ENCODE measurements around the gene FMNL2. TPM values are rescaled to one million over a fixed set of nuclear protein-coding genes. Genes with fewer than 3 reads are reported as not detected.
"Not testable (repeated sequence)": the region's sequence is repeated elsewhere in the genome, so short reads cannot be mapped to it uniquely, and the experiment has no call there.

The FMNL2 gene
- total RNA-seq, 1 experiment from 2014 or later = 16.3 TPM

DNA sequence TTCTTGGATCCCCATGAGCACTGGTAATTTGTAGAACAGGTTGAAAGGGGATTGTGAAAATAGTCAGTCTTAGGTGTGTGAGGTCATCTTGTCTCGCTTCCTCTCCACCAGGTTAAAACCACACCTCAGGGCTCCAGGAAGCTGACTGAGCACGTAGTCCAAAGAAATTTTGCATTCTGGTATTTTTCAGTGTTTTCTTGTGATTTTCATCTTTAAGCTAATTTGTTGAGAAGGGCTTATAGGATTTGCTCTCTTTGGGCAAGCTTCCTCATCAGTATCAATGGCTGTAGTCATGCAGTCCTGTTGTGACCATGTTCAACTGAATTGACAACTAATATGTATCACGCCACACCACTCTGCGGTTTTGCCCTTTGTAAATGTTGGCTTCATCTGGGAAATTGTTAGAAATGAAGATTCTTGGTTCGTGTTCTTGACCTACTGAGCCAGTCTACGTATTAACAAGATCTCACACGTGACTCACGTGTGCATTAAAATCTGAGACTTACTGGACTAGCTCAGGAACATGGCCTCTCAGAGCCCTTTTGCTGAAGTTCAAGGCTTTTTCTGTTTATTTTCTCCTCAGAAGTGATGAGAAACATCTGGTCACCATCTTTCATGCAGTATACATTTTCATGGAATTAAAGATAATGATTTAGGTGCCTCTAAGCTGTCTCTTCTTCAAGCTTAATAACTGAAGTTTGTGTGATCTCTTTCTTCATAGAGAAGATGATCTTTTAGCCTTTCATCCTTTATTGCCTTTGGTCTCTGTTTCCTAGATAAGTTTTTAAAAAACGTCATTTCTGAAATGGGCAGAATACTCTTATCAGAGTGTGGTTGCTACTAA, 32.8 kb downstream of the FMNL2 start:
- no peak for DNase-seq (ENCODE audit: low spot score)
- in situ Hi-C loops (cut with HindIII; ENCODE audit: low sequenced_read_pairs) = no loop called here

DNA sequence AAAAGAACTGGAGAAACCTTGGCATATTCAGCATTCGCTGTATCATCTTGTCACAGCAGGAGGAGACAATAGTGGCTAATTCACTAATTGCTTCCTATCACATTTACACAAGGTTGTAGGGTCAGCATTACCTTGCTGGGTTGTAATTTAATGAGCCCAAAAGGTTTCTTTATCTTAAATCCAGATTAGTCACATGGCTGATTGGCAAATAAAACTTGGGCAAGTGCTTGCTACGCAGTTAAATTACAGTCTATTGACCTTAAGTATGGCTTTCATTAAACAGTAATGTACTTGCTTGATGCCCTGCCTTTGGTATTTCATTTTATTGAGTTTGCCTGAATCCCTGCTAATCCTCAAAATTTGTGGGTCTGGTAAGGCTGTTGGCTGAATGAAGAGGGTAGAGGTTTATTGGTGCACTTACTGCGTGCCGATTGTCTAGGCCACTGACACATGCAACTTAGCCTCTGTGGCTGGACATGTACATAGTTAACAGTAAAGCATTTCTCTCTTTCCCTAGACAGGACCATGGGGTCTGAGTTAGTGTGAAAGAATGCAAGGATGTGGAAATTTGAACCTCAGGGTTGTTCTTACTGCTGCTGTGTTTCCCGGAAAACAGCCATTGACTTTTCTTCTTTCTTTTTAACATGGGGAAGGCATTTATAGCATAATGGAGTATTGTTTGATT, 34.3 kb downstream of the FMNL2 start:
- in situ Hi-C loops (cut with HindIII; ENCODE audit: low sequenced_read_pairs) = no loop called here
- DNase-seq (ENCODE audit: low spot score) = no peak

DNA sequence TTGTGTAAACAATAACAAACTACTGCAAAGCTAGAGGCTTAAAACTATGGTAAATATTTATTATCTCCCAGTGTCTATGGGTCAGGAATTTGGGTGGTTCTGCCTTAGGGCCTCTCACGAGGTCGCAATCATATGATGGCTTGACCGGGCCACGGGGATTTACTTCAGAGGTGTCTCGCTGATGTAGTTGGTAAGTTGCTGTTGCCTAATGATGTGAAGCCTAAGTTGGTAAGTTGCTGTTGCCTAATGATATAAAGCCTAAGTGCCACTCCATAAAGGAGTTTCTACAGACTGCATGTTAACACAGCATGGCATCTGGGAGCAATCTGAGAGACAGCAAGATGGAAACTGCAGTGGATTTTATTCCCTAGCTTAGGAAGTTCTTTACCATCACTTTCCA, 35.8 kb downstream of the FMNL2 start:
- DNase-seq (ENCODE audit: low spot score) = no peak
- in situ Hi-C loops (cut with HindIII; ENCODE audit: low sequenced_read_pairs) = no loop called here

GRCh38 chr2:152372438-152372984, 37.5 kb downstream of the FMNL2 start:
- no peak for DNase-seq (ENCODE audit: low spot score)
- in situ Hi-C loops (cut with HindIII; ENCODE audit: low sequenced_read_pairs) = no loop called here

GRCh38 chr2:152375174-152375573, 40.2 kb downstream of the FMNL2 start:
- in situ Hi-C loops (cut with HindIII; ENCODE audit: low sequenced_read_pairs) = no loop called here
- no peak for DNase-seq (ENCODE audit: low spot score)

- in situ Hi-C loops (cut with HindIII; ENCODE audit: low sequenced_read_pairs) = no loop called here
- DNase-seq (ENCODE audit: low spot score) = no peak
Measured at GRCh38 chr2:152376385-152376784, 41.4 kb downstream of the FMNL2 start.

- DNase-seq (ENCODE audit: low spot score) = no peak
- in situ Hi-C loops (cut with HindIII; ENCODE audit: low sequenced_read_pairs) = no loop called here
Measured at GRCh38 chr2:152376968-152377367, 42.0 kb downstream of the FMNL2 start.

GRCh38 chr2:152379089-152379488, 44.1 kb downstream of the FMNL2 start:
- in situ Hi-C loops (cut with HindIII; ENCODE audit: low sequenced_read_pairs) = no loop called here
- no peak for DNase-seq (ENCODE audit: low spot score)

DNA sequence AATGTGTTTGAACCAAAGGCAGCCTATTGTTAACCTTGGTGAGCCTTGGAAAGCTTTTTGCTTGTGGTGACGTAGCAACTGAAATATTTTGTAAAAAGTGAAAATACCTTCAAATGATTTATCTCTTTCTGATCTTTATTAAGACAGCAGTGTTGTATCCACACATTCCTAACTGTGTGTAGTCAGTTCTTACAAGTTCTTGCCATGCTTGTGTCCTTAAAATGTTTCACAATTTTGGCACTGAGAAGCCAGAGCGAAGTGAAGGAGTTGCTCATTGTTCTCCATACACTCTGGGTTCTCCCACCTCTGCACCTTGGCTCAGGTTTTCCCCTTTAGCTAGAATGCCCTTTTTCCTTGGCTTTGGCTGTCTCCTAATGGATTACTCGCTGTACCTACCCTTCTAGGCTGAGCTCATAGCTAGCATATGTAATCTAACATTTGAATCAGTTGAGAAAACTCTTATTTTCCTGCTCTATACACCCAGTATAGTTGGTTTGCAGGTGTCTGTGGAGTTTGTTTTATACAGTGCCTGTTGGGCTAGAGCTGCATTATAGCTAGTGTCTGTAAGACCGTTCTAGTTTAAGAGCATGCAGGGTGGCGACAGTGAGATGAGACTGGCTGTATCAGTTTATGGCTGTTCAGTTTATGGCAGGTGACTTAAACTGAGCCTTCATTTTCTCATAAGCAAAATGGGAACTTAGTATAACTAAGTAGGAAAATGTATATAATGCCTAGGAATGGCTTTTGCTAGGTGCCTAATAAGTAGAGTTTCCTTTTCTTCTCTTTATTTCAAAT, 45.5 kb downstream of the FMNL2 start:
- in situ Hi-C loops (cut with HindIII; ENCODE audit: low sequenced_read_pairs) = no loop called here
- DNase-seq (ENCODE audit: low spot score) = no peak

GRCh38 chr2:152383702-152384101, 48.7 kb downstream of the FMNL2 start:
- DNase-seq (ENCODE audit: low spot score) = no peak

GRCh38 chr2:152384992-152385391, 50.0 kb downstream of the FMNL2 start:
- DNase-seq (ENCODE audit: low spot score) = no peak
- in situ Hi-C loops (cut with HindIII; ENCODE audit: low sequenced_read_pairs) = no loop called here

More at GRCh38 chr2:152383702-152384101, 48.7 kb downstream of the FMNL2 start:
- in situ Hi-C loops (cut with HindIII; ENCODE audit: low sequenced_read_pairs) = no loop called here

DNA sequence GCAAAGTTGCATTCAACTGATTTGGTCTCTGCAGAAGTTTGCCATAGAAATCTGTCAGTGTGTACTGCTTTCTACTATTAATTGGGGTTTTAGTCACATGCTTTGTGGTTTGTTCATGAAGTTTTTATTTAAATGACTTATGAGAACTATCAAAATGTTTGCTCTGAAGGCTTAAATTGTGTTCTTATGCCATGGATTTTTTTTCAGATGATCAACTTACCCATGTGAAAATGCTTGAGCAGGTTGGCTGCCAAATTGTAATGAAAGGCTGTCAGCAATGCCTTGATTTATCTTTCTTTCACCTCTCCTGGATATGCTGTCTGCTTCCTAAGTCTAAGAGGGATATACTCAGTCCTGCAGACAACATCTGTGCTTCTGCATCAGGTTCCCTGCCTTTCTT, 50.7 kb downstream of the FMNL2 start:
- no peak for DNase-seq (ENCODE audit: low spot score)
- in situ Hi-C loops (cut with HindIII; ENCODE audit: low sequenced_read_pairs) = no loop called here

DNA sequence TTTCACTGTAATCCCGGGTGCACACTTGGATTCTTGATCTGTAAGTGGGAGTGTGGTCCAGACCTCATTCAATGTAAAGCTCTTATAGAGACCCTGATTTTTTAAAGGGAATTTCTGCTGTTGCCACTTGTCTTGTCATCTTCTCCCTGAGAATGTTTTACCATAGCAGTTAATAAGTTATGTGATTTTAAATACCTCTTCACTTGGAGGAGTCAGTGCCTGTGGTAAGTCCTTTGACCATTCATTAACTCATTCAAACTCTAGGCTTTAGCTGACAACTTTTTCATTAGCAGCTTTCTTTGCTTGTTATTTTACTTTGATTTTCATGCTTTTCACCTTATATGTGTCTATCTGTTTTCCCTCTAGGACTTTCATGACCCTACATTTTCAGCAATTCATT, 51.3 kb downstream of the FMNL2 start:
- in situ Hi-C loops (cut with HindIII; ENCODE audit: low sequenced_read_pairs) = no loop called here
- DNase-seq (ENCODE audit: low spot score) = no peak

DNA sequence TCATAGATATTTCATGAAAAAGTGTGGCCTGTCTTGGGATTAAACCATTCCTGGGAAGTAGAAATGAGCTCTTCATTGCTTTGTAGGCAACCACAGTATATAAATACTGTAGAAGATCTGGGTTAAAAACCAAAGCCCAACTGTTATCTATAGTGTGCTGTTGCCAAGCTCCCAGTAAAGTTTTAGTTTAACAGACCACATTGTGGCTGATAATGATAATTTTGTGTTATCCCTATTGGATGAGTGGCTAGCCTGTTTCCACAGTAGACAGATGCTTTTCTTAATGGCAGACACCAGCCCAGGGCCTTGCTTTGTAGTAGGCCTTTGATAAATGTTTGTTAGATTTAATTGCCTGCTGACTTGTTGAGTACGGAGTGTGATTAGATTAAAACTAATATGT, 52.1 kb downstream of the FMNL2 start:
- no peak for DNase-seq (ENCODE audit: low spot score)
- in situ Hi-C loops (cut with HindIII; ENCODE audit: low sequenced_read_pairs) = no loop called here

- in situ Hi-C loops (cut with HindIII; ENCODE audit: low sequenced_read_pairs); DNase-seq (ENCODE audit: low spot score): not testable (repeated sequence)
Measured at GRCh38 chr2:152388269-152388668, 53.3 kb downstream of the FMNL2 start.

DNA sequence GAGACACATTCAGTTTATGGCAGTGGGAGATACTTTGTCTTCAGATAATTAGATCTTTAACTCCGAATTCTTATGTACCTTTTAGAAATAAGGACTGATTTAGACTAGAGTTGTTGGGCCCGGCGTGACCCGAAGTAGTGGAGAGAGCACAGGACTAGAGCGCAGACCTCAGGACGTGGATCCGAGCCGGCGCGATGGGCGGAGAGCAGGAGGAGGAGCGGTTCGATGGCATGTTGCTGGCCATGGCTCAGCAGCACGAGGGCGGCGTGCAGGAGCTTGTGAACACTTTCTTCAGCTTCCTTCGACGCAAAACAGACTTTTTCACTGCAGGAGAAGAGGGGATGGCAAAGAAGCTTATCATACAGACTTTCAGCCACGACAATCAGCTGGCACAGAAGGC, 54.5 kb downstream of the FMNL2 start:
- DNase-seq (ENCODE audit: low spot score) = no peak
- in situ Hi-C loops (cut with HindIII; ENCODE audit: low sequenced_read_pairs) = no loop called here

DNA sequence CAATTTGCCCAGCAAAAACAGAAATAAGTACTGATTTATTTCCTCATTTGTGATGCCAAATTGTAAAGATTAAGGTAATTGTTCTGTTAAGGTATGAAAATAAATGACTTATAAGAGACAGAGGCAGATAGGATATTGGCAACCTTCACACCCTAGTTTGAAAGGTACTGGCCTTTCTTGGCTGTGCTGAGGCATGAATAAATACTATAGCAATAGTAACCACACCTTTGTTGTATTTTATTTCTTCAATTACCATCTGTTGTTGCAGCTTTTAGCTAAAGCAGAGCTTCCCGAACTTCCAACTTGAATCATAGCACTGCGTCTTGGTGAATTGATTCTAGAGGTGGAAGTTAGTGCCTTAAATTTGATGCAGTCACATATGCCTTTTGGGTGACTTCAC, 55.9 kb downstream of the FMNL2 start:
- in situ Hi-C loops (cut with HindIII; ENCODE audit: low sequenced_read_pairs) = no loop called here
- no peak for DNase-seq (ENCODE audit: low spot score)

GRCh38 chr2:152391318-152391717, 56.3 kb downstream of the FMNL2 start:
- in situ Hi-C loops (cut with HindIII; ENCODE audit: low sequenced_read_pairs) = no loop called here
- DNase-seq (ENCODE audit: low spot score) = no peak

DNA sequence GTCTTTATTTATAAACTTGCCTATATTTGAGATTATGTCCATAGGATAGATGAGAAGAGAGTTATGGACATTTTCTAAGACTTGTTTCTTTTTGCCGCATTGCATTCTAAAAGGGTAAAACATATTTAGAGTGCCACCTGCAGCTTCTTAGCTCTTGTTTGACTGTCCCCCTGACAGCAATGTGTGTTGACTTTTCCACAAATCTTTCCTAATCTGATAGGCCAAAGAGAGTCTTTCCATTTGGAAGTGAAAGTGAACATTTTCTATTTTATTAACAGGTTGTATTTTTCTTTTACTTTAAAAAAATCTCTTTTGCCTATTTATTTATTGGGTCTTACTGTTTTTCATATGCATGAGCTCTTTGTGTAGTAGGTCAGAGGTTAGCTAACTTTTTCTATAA, 58.4 kb downstream of the FMNL2 start:
- no peak for DNase-seq (ENCODE audit: low spot score)

DNA sequence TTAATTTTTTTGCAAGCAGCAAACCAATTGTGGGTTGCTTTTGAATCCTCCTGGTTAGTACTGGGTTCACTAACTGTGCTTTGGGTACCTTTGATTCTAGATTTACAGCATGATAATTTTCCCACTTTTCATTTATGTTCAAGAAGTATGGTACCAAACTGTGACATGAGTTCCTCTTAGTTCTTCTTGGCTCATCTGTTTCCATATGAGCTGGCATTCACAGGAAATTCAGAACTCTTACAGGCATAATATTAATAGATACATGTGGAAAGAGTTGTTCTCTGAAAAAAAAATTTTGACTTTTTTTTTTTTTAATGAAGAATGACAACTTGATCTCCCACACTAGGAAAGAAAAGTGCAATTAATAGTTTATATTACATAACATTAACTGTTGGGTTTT, 59.4 kb downstream of the FMNL2 start:
- DNase-seq (ENCODE audit: low spot score) = no peak
- in situ Hi-C loops (cut with HindIII; ENCODE audit: low sequenced_read_pairs) = no loop called here

More for the DNA sequence above, 58.4 kb downstream of the FMNL2 start:
- in situ Hi-C loops (cut with HindIII; ENCODE audit: low sequenced_read_pairs) = no loop called here
